ENCODE results near the gene NHEJ1.

- TF ChIP-seq, protein P1, sequence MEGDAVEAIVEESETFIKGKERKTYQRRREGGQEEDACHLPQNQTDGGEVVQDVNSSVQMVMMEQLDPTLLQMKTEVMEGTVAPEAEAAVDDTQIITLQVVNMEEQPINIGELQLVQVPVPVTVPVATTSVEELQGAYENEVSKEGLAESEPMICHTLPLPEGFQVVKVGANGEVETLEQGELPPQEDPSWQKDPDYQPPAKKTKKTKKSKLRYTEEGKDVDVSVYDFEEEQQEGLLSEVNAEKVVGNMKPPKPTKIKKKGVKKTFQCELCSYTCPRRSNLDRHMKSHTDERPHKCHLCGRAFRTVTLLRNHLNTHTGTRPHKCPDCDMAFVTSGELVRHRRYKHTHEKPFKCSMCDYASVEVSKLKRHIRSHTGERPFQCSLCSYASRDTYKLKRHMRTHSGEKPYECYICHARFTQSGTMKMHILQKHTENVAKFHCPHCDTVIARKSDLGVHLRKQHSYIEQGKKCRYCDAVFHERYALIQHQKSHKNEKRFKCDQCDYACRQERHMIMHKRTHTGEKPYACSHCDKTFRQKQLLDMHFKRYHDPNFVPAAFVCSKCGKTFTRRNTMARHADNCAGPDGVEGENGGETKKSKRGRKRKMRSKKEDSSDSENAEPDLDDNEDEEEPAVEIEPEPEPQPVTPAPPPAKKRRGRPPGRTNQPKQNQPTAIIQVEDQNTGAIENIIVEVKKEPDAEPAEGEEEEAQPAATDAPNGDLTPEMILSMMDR (conservative IDR thresholded peaks at IDR 0.05 in 1 of 2, IDR thresholded peaks at IDR 0.05 in 1 of 2; ENCODE audit: extremely low read depth in 1 of 2, insufficient read depth in 1 of 2, low read depth in 1 of 2, low read length in 2 of 2) = no peak
- no peak for TF ChIP-seq EZH2 (IDR thresholded peaks at IDR 0.05; ENCODE audit: borderline replicate concordance, low read length)
Observed at GRCh38 chr2:219109471-219109870, 51.1 kb downstream of the NHEJ1 start.
